Ammon's horn (tissue), 1 donor: ENCODE results near the gene C1QTNF8.
"Not testable (repeated sequence)": the region's sequence is repeated elsewhere in the genome, so short reads cannot be mapped to it uniquely, and the experiment has no call there.

Experiments used
- DNase-seq: peaks from one replicate; pipeline ENCODE4 v3.0.0-alpha.2; 2016; ENCODE audit warnings: low spot score

C1QTNF8 gene

DNA sequence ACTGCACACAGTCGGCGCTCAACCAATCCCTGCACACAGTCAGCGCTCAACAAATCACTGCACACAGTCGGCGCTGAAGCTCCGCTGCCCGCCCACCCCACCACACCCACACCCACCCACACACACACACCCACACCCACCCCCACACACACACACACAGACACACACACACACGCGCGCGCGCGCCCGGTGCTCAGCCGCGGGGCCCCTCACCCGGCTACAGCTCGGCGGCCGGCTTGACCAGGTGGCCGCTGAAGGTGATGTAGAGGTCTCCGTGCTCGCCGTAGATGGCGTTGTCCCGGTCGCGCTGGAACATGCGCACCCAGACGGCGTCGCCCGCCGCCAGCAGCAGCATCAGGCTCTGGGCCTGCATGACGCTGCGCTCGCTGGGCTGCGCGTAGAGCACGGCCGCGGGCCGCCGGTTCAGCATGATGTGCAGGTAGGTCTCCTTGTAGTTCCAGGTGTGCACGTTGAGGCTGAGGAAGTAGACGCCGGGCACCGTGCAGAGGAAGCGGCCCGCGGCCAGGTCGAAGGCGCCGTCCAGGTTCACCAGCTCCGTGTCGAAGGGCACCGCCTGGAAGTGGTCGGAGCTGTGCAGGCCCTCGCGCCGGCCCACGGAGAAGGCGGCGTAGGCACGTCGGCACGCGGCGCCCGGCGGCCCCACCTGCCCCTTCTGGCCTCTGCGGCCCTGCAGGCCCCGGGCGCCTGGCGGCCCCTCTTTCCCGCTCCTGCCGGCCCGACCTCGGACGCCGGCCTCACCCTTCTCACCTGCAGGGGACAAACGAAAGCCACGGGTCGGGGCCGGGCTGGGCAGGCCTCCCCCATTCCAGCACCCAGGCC is 2.5 kb downstream of the C1QTNF8 start:
- DNase-seq: no peak

GRCh38 chr16:1092685-1093283 is 3.3 kb downstream of the C1QTNF8 start:
- not testable (repeated sequence) for DNase-seq

- no peak for DNase-seq
These were observed 4.0 kb downstream of the C1QTNF8 start for GRCh38 chr16:1091992-1092552.

DNA sequence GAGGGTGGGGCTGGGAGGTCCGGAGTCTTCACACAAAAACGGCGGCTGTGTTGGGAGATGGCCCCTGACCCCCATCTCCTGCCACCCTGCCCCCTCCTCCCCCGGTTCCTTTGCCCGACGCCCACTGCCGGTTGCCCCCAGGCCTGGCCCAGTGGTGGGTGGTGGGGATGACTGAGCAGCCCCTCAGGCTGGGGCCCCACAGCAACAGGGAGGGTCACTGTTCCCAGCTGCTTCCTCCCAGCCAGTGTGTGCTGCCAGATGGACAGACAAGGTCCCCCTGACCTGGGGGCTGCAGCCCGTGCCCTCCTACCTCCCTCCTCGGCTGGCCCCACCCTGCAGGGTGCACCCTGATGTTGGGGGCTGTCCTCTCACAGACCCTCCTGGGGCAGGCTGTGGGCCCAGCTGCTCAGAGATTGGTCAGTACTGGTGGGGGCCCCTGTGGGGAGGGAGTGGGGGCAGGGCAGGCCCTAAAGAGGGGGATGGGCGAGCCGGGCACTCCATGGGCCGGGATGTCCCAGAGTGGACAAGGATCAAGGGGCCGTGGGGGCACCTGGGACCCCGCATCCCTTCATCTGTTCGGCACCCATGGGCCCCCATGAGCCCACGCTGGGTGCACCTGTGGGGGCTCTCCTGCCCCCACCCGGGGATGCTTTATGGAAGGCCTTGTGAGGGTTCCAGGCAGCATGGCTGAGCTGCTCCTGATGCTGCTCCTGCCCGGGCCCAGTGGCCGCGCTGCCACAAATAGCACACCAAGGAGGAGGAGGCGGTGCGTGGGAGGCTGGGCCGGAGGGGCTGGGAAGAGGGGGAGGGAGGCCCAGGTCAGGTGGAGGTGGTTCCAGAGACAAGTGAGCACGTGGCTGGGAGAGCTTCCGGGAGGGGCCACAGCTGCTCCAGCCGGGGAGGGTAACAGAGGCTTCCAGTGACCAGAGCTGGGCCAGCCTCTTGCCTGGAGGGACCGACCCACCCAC is 5.1 kb downstream of the C1QTNF8 start:
- DNase-seq: no peak

DNA sequence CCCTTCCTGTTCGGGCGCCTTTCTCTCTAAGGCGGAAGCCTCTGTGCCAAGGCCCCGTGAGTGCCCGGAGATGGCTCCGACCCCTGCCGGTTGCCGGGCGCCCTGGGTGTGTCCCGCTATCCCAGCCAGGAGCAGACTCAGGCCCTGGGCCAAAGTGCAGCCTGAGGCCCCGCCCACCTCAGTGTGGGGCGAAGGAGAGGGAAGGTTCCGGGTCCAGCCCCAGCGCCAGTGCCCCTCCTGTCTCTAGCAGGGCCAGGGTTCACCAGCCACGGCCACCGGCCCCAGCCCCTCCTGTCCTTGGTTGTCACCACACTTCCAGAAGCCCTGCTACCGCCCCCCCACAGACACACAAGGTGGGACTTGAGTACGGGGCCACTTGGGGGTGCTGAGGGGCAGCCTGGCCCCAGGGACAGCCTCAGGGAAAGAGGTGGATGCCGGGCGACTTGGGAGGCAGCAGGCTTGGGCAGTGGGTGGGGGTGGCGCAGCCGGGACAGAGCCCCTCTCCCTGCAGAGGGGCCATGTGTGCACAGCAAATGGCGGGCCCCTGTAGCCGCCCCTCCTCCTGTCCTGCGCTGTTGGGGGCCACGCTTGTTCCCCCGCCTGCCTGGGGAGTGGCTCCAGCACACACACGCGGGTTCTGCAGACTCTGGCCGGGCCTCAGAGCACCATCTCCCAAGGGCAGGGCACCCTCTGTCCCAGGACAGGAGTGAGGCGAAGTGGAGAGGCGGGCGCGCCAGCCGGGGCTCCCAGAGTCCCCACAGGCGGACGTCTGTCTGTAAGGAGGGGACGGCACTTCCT is 6.0 kb downstream of the C1QTNF8 start:
- DNase-seq: no peak

GRCh38 chr16:1089439-1089821 is 6.6 kb downstream of the C1QTNF8 start:
- no peak for DNase-seq

DNA sequence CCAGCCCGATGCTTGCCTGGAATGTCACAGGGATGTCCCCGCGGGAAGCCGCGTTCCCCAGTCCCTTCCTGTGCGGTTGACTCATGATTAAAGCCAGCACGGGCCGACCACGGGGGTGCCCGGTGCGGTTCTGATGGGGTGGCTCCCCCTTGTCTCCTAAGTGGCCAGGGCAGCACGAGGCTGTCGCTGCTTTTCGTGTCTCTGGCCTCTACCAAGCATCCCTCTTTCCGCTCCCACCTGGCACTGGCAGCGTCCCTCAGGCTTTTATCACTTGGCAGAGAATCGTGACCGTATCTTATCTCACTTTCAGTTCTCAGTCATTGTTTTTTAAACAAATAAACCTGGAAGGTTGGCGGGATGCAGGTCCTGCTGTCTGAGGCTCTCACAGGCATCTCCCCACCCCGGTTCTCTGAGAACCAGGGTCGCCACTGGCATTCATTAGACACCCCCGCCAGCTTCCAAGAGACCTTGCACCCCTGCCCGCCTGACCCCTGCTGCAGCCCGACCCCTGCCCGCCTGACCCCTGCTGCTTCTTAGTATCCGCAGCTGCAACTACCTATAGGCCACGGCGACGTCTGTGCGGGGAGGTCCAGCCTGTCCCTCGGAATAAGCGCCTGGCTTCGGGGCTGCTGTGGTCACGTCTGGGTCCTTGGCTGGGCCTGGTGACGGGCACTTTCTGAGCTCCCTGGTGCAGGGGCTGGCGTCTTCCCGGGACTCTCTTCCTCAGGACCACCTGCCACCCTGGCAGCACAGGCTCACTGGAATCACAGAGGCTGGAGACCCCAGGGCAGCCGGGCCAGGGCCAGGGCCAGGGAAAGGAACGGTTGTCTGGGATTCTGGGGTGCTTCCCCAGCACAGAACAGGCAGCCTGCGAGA is 7.5 kb downstream of the C1QTNF8 start:
- DNase-seq: no peak

GRCh38 chr16:1086443-1086842 is 9.6 kb downstream of the C1QTNF8 start:
- DNase-seq: not testable (repeated sequence)

DNA sequence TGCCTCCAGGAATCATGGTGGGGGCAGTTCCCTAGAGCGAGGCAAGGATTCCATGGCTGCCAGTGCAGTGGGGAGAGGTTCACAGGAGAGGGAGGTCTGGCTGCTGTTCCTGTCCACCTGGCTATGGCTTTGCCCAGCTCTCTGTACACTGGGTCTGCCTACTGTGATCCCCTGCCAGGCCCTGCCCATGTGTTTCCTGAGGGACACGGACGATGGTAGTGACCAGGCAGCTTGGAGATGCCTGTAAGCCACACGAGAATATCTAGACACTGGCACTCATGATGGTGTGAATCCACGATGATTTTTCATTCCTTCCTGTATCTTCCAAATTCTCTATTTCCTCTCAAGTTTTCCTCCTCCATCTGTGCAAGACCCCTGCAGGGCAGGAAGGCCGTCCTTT is 11.1 kb downstream of the C1QTNF8 start:
- DNase-seq: no peak

- no peak for DNase-seq
These were observed 12.9 kb downstream of the C1QTNF8 start for GRCh38 chr16:1082952-1083675.

GRCh38 chr16:1082266-1082951 is 13.6 kb downstream of the C1QTNF8 start:
- no peak for DNase-seq

DNA sequence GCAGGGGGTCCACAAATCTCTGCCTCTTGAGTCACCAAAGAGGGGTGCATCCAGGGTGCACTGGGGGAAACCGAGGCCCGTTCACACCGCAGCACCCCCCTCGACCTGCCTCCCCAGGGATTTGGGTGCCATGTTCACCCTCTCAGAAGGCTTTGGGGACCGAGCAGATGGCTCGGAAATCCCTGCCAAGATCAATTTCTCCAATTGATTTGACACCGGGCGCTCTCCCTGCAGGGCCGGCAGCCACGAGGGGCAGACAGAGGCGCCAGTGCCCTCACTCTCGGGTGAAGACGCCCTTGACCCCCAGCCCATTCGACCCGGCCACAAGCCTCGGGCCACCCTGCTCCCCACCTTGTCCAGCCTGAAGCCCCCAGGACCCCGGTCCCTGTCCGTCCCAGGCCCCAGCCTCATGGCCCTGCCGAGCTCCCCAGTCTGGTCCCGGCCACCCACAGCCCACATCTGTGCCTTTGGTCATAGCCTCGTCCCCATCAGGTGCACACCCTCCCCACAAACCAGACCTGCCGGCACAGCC is 14.2 kb downstream of the C1QTNF8 start:
- DNase-seq: no peak

DNA sequence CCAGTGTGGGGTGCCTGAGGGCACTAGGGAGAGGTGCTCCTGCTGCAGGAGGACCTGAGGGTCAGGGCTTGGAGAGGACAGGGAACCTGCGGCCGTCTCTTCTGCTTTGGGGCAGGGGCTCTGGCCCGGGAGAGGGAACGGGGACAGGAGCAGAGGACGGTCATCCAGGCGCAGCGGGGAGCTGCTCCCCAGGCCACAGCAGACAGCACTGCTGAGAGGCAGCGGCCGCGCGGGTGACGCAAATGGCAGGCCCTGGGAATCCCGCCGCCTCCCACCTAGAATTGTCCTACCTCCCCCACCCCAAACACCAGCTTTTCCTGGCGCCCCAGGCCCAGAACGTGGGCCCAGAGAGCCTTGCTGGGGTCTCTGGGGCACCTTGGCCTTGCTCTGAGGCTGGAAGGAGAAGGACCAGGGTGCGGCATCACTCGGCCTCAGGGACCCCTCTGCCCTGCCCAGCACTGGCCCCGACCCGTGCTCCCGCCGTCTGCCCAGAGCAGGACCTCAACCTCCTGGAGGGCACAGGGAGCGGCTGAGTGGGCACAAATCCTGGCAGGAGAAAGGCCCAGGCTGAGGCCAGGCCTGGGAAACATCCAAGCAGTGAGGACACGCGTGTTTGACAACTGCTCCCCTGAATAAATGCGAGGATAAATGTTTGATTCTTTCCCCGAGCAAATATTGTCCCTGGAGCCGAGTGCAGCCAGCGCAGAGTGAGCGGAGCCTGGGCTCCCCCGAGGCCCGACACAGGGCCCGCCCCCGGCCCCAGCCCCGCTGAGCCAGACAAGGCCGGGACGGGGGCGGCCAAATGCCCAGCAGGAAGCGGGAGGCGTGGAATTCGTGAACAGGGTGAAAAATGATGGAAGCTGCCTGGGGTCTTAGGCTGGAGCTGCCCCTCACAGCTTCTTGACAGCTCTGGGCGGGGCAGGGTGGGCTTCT is 15.0 kb downstream of the C1QTNF8 start:
- no peak for DNase-seq

DNA sequence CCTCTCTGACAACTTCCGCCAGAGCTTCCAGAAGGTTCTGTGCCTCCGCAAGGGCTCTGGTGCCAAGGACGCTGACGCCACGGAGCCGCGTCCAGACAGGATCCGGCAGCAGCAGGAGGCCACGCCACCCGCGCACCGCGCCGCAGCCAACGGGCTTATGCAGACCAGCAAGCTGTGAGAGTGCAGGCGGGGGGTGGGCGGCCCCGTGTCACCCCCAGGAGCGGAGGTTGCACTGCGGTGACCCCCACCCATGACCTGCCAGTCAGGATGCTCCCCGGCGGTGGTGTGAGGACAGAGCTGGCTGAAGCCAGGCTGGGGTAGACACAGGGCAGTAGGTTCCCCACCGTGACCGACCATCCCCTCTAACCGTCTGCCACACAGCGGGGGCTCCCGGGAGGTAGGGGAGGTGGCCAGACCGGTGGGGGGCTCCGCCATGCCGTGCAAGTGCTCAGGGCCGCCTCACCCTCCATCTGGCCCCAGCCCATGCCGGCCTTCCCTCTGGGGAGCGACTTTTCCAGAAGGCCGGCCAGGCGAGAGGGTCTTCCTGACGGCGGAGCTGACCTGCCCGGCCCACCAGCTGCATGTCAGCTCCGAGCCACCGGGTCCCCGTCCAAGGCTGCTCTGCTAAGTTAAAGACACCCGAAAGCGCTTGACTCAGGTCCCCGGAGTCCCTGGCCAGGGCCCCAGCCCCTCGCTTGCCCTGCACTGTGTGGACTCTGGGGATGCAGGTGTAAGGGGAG is 16.1 kb downstream of the C1QTNF8 start:
- no peak for DNase-seq

GRCh38 chr16:1079341-1079740 is 16.7 kb downstream of the C1QTNF8 start:
- DNase-seq: no peak

DNA sequence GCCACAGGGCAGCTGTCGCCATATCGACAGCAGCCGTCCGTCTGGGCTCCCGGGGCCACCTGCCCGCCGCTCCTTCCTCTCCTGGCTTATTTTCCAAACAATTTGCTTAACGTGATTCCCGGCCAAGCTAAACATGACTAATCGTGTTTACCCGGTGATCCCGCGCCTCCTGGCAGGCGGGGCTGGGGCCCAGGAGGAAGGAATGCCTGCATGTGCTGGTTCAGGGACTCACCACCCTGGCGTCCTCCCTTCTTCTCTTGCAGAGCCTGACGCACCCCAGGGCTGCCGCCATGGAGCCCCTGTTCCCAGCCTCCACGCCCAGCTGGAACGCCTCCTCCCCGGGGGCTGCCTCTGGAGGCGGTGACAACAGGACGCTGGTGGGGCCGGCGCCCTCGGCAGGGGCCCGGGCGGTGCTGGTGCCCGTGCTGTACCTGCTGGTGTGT is 17.4 kb downstream of the C1QTNF8 start:
- no peak for DNase-seq
